NOMO-1 (cell line): ENCODE measurements around the gene PDGFD.
A peak's percentile ranks its signal among the peaks of the same experiment; 100 is the strongest.

Experiments used
- DNase-seq, 2 experiments: peaks; one replicate each; lab custom pipeline; 2025; ENCODE audit not compliant: unreplicated experiment in 2 of 2; lab: John Stamatoyannopoulos, UW

PDGFD gene

DNA sequence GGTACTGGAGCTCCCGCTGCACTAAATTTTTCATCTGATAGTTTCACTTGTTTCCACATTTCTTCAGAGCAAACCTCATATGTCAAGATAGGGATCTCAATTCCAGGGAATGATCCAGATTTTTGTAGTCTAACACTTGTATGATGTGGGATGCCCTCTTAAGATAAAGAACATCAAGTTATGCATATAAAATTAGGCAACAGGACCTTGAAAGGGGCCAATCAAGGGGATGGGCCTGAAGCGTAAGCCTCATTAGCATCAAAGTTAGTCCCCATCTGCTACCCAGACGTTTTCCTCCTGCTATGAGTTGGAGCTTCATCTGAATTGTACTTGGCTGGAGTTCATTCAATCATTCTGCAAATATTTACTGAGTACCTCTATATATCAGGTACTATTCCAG lies 17.5 kb downstream of the PDGFD start:
- no peak for DNase-seq

DNA sequence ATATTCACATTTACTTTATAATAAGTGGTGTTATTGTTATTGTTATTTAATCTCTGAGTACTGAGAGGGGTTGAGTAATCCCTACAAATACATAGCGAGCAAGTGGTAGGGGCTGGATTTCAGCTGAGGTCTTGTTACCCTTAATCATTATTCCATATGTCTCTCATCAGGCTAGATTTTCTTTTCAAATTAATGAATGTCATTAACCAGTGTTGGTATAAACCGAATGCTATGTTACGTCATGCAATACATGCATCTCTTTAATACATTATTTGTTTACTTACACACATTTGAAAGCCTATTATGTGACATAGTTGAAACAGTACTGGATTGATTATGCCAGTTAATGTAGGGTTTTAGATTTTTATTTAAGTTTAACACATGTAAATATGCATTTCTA lies 18.9 kb downstream of the PDGFD start:
- DNase-seq: no peak

DNA sequence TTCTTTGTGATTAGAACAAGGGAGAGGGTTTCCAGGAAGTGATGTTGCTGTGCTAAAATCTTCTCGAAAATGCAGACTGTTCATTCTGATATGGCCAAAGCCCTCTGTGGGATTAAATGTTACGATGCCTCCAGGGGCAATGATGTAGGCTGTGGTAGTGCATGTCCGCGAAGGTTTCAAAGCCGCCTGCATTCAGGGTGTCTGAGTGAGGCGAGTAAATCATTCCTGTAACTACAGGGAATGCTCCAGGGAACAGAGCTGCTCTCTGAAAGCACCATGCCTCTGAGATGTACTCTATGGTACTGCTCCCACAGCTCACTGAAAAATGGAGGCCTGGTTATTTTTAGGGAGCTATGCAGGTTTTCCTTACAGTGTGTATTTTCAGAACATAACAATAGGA lies 21.2 kb downstream of the PDGFD start:
- no peak for DNase-seq

DNA sequence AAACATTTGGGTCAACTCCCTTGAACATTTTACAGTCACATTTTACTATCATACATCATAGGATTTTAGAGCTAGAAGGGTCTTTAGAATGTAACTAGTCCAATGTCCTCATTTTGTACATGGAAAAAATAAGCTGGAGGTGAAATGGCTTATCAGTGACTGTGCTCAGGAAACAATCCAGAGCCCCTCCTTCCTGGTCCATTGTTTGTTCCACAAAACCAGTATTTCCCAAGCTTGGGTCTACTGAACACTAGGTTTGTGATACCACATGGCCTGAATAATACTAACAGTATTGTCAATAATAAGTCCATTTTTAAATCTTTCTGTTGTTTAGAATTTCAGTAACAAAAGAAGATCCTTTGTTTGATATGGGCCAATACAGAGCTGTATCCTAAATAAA lies 27.1 kb downstream of the PDGFD start:
- DNase-seq: no peak

DNA sequence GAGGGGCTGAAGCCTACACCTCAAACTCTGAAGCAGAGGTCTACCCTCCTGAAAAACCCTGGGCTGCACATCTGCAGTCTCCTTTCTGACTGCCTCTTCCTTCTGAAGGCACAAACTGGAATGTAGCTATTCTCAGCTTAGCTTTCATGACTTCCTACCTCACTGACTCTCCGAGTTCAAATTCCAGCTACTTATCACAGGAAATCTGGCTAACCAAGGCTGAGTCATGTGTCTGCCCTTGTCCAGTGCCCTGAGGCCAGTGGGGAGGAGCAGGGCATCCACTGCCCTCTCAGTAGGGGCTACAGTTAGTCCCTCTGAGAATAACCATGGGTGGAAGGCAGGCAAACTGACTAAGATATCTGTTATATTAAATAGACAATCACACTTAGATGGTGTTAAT lies 29.2 kb downstream of the PDGFD start:
- no peak for DNase-seq

DNA sequence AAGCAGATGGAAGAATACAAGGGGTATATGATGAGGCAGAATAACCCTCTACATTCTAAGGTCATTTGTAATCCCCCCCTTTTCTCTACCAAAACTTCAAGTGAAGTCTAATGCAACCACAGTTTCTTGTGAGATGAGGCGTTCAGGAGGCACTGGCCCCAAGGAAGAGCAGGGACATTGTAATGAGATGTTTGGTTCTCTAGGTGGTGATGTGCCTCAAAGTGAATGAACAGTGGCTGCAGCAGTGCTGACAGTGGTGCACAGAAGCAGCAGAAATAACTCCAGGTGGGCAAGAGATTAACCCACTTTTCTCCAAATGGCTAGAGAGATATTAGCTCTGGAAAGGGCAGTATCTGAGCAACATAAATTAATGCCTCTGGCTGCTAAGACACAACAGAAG lies 33.8 kb downstream of the PDGFD start:
- no peak for DNase-seq

DNA sequence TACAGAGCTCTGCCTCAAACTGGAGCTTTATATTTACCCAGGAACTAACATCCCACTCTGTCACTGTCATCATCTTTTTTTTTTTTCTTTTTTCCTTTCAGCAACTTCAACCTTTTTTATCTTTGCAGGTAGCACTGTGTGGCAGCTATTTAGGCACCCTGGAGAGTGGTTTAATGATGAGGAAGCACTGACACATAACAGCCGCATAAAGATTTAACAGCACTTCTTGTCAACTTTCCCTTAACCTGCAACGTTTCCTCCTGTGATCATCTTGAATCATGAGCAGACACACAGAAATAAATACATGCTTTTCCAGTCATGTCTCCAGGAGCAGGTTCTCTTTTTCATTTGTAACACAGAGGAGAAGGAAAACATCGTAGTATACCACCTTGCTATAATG lies 34.8 kb downstream of the PDGFD start:
- no peak for DNase-seq

DNA sequence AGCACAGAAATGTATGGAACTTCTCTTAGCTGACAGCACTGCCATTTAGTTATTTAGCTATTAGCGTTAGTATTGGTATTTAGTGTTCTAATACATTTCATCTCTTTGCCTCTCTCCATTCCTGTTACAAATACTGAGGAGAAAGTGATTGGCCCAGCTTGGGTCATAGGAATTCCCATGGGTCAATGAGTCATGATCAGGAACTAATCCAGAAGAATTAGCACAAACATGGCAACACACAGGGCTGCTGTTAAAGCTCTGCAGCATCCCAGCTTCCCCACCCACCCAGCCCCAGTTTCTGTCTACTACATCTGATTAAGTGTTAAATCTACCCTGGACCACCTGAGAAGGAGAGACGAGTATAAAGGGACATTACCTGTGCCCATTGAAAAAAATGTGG lies 36.1 kb downstream of the PDGFD start:
- no peak for DNase-seq

DNA sequence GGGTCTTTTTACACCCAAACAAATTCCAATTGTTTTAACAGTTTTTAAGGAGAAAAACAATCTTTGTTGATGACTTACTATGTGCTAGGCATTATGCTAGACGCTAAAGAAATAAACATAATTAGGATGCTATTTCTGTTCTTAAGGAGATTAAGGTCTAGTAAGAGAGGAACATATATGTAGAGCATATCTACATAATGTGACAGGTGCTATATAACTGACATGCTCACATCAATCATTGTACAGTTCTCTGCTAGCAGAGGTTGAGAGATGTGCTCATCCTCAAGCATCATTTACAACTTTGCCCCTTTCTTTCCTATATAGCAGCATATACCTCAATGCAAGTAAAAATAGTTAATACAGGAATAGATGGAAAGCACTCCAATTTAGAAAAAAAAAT lies 37.5 kb downstream of the PDGFD start:
- no peak for DNase-seq

DNA sequence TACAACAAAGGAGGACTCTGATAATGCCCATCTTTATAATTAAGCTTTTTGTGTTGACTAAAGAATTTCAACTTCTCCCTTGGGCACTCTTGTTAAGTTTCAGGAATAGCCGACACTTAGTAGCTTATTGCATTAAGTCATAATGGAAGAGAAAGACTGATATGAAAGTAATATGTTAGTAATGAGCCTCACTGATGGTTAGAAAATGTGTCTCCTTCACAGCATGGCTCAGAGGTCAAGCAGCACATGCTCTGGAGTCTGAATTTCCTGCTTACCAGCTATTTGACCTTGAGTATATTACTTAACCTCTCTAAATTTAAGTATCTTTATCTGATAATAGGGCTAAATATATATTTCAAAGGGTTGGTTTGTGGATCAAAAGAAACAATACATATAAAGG lies 39.0 kb downstream of the PDGFD start:
- DNase-seq: no peak

DNA sequence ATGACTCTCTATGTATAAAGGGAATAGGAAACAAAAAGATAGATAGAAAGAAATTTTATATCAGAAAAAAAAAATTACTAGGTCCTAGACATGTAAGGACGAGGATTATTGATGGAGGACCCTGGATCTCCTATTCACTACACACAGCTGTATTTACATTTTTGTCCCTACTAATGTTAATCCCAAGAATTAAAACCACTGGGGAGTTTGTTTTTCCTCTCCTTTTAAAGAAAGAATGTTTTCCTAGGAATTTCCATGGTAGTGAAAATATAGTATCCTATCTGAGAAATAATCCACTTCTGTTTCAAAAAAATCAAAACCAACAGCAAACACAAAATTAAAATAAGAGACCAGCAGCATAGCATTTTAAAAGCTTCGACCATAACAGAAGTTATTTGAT lies 41.1 kb downstream of the PDGFD start:
- no peak for DNase-seq

DNA sequence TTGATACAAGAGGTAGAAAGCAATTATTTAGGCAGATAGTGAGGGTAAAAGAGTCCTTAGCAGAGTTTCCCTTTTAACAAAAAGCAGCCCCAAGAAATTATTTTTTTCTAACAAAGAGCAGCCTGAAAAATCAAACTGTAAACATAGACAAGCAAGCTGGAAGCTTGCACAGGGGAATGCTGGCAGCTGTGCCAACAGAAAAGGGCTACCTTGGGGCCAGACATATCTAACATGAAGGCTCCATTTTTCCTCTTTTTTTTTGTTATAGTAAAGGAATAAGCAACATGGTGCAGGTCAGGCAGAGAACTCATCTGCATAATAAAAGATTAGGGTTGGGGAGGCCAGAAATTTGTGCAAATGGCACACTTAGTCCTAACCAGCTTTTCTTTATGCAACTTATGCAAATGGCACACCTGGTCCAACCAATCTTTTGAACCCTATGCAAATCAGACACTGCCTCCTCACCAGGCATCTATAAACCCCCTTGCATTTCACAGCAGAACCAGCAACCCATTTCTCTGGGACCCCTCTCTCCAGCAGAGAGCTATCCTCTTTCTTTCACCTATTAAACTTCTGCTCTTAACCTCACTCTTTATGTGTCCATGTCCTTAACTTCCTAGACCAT lies 41.8 kb downstream of the PDGFD start:
- DNase-seq: no peak

DNA sequence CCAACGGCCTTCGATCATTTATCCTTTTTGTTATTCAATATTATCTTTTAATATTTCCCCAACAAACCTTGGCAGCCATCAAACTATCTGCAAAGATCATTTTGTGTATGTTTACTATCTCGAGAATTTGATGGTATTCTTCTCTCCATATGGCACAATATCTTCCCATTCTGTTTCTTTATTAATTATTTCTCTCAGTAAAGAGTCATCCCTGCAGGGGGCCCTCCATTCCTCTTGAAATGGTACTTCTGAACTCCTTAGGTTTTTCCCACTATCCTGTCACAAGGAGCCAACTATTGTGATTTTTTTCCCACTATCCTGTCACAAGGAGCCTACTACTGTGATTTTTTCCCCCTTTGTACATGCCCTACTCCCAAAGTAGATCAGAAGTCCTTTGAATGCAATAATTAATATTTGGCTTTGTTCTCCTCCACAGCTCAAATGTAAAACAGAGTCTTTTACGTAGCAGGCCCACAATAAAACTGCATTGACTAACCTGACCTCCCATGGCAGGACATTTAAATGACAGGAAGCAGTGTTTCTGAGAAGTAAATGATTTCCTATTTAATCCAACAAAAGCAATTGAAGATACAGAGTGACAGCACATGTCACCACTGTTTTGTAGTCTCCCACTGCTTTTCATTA lies 43.3 kb downstream of the PDGFD start:
- peak in 1 of 2 experiments; percentile 21 for DNase-seq

DNA sequence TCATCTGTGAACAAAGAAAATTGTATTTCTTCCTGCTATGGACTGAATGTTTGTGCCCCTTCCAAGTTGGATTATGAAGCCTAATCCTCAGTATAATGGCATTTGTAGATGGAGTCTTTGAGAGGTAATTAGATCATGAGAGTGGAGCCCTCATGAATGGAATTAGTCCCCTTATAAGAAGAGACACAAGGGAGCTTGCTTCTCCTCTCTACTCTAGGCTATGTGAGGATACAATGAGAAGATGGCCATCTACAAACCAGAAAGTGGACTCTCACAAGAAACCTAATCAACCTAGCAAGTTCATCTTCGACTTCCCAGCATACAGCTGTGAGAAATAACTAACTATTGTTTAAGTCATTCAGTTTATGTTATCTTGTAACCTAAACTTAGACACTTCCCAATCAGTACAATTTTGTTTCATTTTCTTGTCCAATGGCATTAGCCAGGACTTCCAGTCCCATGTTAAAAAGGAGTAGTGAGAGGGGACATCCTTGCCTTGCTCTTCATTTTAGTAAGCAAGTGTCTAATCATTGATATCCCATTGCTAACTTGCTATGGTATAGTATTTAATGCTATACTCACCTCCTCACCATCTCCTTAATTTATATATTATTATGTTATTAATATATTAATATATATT lies 45.7 kb downstream of the PDGFD start:
- peak in 1 of 2 experiments; percentile 49 for DNase-seq

DNA sequence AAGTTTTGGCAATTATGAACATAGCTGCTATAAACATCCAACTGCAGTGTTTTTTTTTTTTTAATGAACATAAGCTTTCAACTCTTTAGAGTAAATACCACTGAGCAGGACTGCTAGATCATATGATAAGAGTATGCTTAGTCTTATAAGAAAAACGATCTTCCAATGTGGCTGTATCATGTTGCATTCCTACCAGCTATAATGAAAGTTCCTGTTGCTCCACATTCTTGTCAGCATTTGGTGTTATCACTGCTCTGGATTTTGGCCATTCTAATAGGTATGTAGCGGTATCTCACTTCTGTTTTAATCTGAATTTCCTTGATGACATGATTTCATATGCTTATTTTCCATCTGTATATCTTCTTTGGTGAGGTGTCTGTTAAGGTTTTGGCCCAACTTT lies 50.4 kb downstream of the PDGFD start:
- DNase-seq: no peak

DNA sequence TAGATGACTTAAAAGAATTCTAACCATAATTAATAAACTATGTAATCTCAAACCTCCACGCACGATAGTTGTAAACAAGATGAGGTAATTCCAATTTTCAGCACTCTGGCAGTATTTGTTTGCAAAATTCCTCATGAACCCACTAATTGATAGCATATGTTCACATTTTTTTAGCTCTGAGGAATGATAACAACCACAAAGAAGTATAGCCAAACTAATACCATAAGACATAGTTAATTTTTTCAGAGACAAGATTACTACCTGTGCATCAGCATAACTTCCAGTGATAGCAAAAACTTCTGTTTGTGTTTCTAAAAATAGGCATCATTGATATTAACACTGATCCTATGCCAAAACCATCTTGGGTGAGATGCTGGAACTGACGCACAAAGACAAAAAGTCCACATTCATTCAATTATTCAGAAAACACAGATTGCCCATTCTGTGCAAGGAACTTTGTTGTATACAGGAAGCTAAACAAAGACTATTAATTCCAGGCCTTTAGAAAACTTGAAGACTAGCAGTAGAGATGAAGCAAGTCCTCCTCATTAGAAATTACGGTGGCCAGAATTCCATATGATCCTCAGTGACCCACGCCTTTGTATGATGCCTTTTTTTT lies 57.7 kb downstream of the PDGFD start:
- DNase-seq: no peak

DNA sequence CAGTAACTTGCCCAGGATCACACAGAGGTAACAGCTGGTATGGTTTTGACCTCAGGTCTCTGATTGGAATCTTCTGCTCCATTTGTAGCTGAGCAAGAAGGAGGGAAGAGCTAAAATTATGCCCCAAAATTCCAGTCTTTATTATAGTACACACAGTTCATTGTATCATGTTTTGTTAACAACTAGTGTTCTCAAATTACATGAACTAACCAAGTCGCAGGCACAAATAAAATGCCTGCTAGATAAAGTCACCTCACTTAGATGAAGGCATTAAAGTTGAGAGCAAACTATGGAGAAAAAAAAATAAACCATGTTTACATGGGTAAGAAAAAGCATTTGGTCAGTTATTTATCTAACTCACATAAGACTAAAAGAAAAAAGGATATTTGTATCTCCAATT lies 58.8 kb downstream of the PDGFD start:
- DNase-seq: no peak

DNA sequence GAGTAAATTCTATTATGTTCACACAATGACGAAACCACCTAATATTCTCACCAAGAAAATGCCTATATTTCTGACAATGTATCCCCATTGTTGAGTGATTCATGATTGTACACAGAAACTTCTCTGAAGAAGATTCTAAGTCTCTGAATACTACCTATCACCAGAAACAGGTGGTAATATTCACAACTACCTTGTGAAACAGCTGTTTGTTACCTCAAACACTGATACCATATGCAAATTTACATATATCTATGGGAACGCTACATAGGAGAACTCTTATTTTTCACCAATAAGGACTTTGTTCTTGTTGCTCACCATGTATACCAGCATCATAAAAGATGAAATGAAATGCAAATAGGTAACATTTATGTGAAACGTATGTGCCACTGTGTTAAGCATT lies 59.3 kb downstream of the PDGFD start:
- DNase-seq: no peak

DNA sequence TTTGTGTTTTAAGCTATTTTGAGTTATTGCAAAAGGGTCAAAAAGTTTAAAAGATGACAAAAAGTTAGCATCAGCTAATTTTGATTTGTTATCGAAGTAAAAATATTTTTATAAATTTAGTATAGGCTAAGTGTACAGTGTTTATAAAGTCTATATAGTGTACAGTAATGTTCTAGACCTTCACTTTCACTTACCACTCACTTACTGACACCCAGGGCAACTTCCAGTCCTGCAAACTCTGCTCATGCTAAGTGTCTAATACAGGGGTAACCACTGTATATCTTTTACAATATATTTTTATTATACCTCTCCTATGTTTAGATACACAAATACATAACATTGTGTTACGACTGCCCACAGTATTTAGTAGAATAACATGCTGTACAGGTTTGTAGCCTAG lies 59.7 kb downstream of the PDGFD start:
- DNase-seq: no peak

DNA sequence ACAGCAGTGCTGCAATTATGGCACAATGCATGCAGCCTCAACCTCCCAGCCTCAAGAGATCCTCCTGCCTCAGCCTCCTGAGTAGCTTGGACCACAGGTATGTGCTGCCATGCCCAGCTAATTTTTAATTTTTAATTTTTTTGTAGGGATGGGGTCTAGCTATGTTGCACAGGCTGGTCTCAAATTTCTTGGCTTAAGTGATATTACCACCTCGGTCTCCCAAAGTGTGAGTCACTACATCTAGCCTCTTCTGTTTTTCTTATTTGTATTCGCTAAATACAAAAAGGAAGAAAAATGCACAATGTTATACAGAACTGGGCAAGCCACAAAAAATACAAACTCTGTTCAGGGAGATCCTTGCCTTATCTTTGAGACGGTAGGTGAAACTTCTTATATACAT lies 65.4 kb downstream of the PDGFD start:
- DNase-seq: no peak

DNA sequence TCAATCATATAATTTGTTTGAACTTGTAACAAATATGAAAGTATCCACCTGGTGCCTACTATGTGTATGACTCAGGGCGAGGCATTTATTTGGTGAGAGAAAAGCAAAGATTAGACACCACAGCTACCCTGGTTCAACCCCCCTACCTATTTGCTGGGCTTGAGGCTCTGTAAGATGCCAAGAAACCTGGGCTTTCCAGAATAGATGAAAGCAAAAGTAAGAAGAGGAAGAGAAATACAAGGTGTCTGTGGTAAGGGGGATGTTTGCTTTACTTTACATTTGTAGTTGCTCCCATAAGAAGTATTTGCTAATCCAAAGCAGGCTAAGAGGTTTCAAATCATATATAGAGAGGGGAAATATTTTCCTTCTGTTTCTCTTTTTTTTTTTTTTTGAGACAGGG lies 65.8 kb downstream of the PDGFD start:
- no peak for DNase-seq

DNA sequence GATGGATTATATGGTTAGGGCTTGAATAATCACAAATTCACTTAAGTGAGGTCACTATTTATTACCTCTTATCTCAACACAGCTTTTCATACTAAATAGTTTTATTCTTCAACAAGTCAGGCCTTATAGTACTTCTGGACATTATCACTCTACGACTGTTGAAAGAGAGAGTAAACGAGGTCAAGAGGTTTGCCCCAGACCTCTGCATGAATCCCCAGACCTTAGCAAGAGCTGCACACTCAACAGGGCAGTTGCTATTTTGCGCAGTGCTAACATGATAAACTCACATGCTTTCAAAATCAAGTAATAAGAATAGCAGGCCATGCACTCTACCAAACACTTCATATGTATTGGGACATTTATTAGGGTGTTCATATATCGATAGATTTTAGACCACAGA lies 67.0 kb downstream of the PDGFD start:
- DNase-seq: no peak
